Measurements from ENCODE around the gene OR6S1. TPM values are rescaled to one million over a fixed set of nuclear protein-coding genes. Genes with fewer than 3 reads are reported as not detected.

OR6S1 gene
- total and polyA plus RNA-seq, 2 of the 8 experiments (the other 6 are each of a cell fraction or from before 2014, with no cell fraction given) = not detected

DNA sequence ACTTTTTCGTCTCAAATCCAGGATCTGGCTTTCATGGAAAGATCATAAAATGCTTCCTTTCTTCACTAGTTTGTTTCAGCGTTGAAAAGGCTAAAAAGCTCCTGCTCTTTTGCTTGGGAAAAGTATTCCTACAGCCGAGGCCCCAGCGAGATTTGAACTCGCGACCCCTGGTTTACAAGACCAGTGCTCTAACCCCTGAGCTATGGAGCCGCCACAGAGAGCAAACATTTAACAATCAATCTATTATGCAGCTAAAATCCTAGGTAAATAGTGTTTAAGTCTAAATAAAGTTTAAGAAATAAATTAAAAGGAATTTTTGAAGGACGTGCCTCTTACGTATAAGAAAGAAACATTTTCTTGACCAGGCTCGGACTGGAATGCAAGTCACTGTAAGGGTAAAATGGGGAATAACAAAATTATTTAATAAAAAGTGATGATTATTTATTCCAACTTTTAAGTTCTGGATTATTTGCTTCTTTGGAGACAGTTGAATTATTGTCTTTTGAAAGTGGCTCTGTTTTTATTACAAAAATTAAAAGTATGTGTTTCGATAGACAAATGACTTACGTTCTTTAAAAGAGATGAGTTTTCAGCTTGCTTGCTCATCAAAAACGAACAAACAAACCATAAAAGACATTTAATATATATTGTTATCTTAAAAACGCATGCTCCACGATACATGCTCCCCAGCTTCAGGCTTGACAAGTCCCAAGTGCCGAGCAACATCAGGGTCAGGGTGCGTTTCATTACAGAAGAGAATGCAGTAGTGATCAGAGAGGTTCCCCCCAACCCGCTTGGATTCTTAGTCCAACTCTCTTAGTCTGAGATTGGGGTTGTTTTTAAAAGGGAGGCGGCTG is 10.2 kb downstream of the OR6S1 start:
- Histone ChIP-seq H3K9me3 (ENCODE audit: insufficient read depth in 2 of 2, low read depth in 1 of 2, low read length in 1 of 2) (no peaks in the 10 kb centered on the region), H2BK20ac (ENCODE audit: low read length) (no peak overlapping the region), H3K4me3 (ENCODE audit: extremely low read depth in 1 of 4, insufficient read depth in 2 of 4, low read depth in 3 of 4, low read length in 4 of 4) (peak overlapping the region; percentile 76 to 96 (median 88)), H3K23ac (ENCODE audit: insufficient read length) (no peak overlapping the region), H3K9ac (replicated peaks in 1 of 4; ENCODE audit: extremely low read depth in 1 of 4, low read depth in 3 of 4, low read length in 3 of 4) (peak overlapping the region in 3 of 4 experiments; percentile 21 to 51 (median 44); a peak in 4 of 7 replicates), H3K27me3 (replicated peaks in 1 of 4; ENCODE audit: control insufficient read depth in 3 of 4, extremely low read depth in 1 of 4, insufficient read depth in 3 of 4, low read length in 3 of 4) (peaks cover 0 to 21% (median 14%) of the 10 kb centered on the region in 4 experiments; a peak in 5 of 7 replicates), H3K36me3 (ENCODE audit: control insufficient read depth in 2 of 4, insufficient read depth in 4 of 4, low read length in 3 of 4) (no peaks in the 10 kb centered on the region), H3K18ac (ENCODE audit: extremely low read depth, low read length) (no peak overlapping the region), H3K14ac (ENCODE audit: insufficient read length) (no peak overlapping the region), H4K20me1 (replicated peaks in 1 of 2; ENCODE audit: control insufficient read depth in 1 of 2, insufficient read depth in 2 of 2, low read length in 2 of 2) (no peaks in the 10 kb centered on the region), H3K79me2 (ENCODE audit: control insufficient read depth in 1 of 2, insufficient read depth in 2 of 2, low read length in 2 of 2) (no peaks in the 10 kb centered on the region), H2BK120ac (replicated peaks; ENCODE audit: low read depth, low read length) (no peak overlapping the region), H2AK5ac (ENCODE audit: low read depth, low read length) (no peak overlapping the region), H3K4me1 (replicated peaks in 1 of 4; ENCODE audit: control insufficient read depth in 3 of 4, insufficient read depth in 4 of 4, low read length in 3 of 4) (peaks cover 0 to 6% (median 1%) of the 10 kb centered on the region in 4 experiments; a peak in 2 of 7 replicates), H3K79me1 (ENCODE audit: low read depth, low read length) (no peaks in the 10 kb centered on the region), H2BK15ac (ENCODE audit: low read length) (no peak overlapping the region), H2AFZ (ENCODE audit: low read length) (no peak overlapping the region; the same call in 1 of the 2 replicates), H3K23me2 (ENCODE audit: low read depth, low read length) (peaks cover 28% of the 10 kb centered on the region), H2BK12ac (ENCODE audit: low read depth, low read length) (no peak overlapping the region), H3K27ac (ENCODE audit: low read depth, low read length) (no peak overlapping the region), H4K91ac (replicated peaks; ENCODE audit: insufficient read length, low read length) (no peak overlapping the region), H4K8ac (ENCODE audit: extremely low read depth, insufficient read depth, low read length) (no peak overlapping the region), H3K56ac (replicated peaks; ENCODE audit: insufficient read length, low read depth, low read length) (no peak overlapping the region), H4K5ac (ENCODE audit: insufficient read length, low read depth, low read length) (no peak overlapping the region), H2BK5ac (ENCODE audit: low read depth, low read length) (no peak overlapping the region), H3K4me2 (ENCODE audit: insufficient read depth in 1 of 2, low read depth in 2 of 2, low read length in 2 of 2) (peak overlapping the region; percentile 86 to 91), H3K4ac (replicated peaks; ENCODE audit: insufficient read length, low read depth, low read length) (no peak overlapping the region)
- ChIA-PET CTCF (ENCODE audit: partially characterized antibody) (interaction anchor here (0.6 to 3.1 kb wide), 14 partner anchors 9 to 308 kb away, joined by 3 to 16 read pairs (median 4); partner anchors contain the start of gene RNASE4), POLR2A (ENCODE audit: partially characterized antibody) (interaction anchor here (1.4 to 2.1 kb wide), 4 partner anchors 27 to 175 kb away, joined by 4 to 7 read pairs (median 6); partner anchors contain the start of gene APEX1)
- WGBS, 2 experiments (ENCODE audit: extremely low coverage in 1 of 2, insufficient coverage in 1 of 2, insufficient read length in 1 of 2, insufficient replicate concordance in 2 of 2, low coverage in 1 of 2, low lambda C conversion rate in 2 of 2, missing lambda C conversion rate in 1 of 2) = 3% methylated on average over 19 of the region's 19 CpGs; no CpG with 5 or more reads in 1 of the 2 experiments
- peak in 1 of 2 experiments; percentile 85 for DNase-seq (ENCODE audit: low read depth in 1 of 2, low spot score in 2 of 2)
- TF ChIP-seq MAFK (IDR thresholded peaks at IDR 0.05; ENCODE audit: low read depth, low read length) (peak; percentile 73; the same call in 1 of the 2 replicates), SP1 (IDR thresholded peaks at IDR 0.05; ENCODE audit: low read depth, low read length) (no peak), TBP (IDR thresholded peaks at IDR 0.05; ENCODE audit: low read depth, low read length) (peak; percentile 99), POU5F1 (IDR thresholded peaks at IDR 0.05; ENCODE audit: low read depth, low read length) (0 out of 2 replicates have a peak, but pooled peaks have one; percentile 45), SIN3A (conservative IDR thresholded peaks at IDR 0.05 in 1 of 2, IDR thresholded peaks at IDR 0.05 in 1 of 2; ENCODE audit: low read depth in 1 of 2, low read length in 2 of 2) (peak in 1 of 2 experiments; percentile 18; a peak in 1 of 4 replicates), CEBPB (IDR thresholded peaks at IDR 0.05; ENCODE audit: low read depth, low read length) (peak; percentile 33; the same call in 1 of the 2 replicates), KDM4A (IDR thresholded peaks at IDR 0.05; ENCODE audit: low read depth, low read length, severe bottlenecking) (no peak), TEAD4 (IDR thresholded peaks at IDR 0.05; ENCODE audit: low read depth, low read length) (0 out of 2 replicates have a peak, but pooled peaks have one; percentile 24)
- peak; percentile 63 for FAIRE-seq
